DND-41 (cell line): ENCODE results near the gene DNLZ.

Source experiments
- CTCF ChIP-seq: IDR thresholded peaks from 2 replicates; pipeline ENCODE4 v1.5.1; 2012; ENCODE audit warnings: borderline replicate concordance, low read length, moderate library complexity, mild to moderate bottlenecking; ENCODE audit not compliant: poor library complexity, severe bottlenecking; ENCODE audit errors: extremely low read depth
- EZH2 ChIP-seq: IDR thresholded peaks from 3 replicates; pipeline ENCODE4 v1.6.1; 2012; ENCODE audit warnings: borderline replicate concordance, low read depth, mild to moderate bottlenecking, moderate library complexity, low read length, inconsistent platforms; ENCODE audit not compliant: severe bottlenecking

GRCh38 chr9:136363106-136363948 is at the start of gene DNLZ:
- TF ChIP-seq CTCF = peak; percentile 87
- no peak for TF ChIP-seq EZH2
